HG03175 (cell line): ENCODE data around the gene APEX1.
"Not testable (repeated sequence)": the region's sequence is repeated elsewhere in the genome, so short reads cannot be mapped to it uniquely, and the experiment has no call there.

Experiments used
- ATAC-seq: cut with Tn5 transposase; IDR thresholded peaks from one replicate; pipeline ENCODE4 v1.9.1; 2021; ENCODE audit warnings: mild to moderate bottlenecking, moderate library complexity; ENCODE audit not compliant: unreplicated experiment

The APEX1 gene

DNA sequence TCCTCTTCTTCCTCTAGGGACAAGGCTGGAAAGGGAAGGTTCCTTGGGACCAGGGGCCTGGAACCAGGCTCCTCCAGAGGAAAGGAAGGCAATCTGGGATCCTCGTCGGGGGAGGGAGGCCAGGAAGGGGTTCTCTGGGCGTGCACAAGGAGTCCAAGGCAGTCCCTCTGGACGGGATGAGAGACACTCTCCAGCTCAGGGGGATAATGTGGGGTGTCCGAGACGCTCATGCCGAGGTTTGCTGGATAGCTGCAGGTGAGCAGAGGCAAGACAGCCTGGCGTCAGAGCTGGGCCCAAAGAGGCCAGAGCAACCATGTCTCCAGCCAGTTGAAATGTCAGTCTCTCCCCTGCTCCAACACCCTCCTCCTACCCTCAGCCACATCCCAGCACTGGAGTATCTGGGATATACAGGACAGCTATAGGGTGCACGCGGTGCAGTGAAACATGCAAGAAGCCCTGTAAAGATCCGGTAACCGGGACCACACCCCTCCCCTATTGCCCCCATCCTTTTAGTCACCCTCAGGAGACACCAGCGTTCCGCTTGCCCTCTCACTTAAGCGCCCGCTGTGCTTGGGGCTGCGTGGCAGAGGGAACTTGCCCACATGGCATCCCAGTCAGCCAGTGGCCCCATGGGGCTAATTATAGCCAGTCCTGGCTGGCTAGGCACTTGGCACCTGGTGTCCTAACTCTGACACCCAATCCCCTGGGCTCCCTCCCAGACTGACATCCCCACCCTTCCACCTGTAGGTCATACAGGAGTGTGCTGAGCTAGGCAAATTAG, 19.3 kb upstream of the APEX1 start, which contains the start of gene KLHL33:
KLHL33 (minus strand) TSS at position 585 of the 781 bp plus-strand sequence; CDS start at position 230, 355 bp downstream.
- ATAC-seq = no peak

- no peak for ATAC-seq
Measured at GRCh38 chr14:20436363-20436755, 18.7 kb upstream of the APEX1 start.

DNA sequence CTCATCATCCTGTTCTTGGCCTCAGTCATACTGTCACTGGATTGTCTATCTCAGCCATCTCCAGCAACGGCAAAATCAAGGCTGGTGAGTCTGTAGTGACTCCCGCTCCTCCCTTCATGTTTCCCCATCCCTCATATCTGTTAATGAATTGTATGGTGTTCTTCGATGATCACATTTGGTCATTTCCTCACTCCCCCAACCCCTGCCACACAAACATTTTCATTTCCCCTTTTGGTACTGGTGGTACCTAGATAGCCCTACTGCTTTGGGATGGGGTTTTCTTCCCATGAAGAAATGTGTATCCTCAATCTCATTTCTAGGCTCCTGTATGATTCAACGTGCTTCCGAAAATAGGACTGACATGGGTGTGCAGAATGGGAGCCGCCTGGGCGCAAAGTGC, 16.4 kb upstream of the APEX1 start:
- ATAC-seq = peak; percentile 64

DNA sequence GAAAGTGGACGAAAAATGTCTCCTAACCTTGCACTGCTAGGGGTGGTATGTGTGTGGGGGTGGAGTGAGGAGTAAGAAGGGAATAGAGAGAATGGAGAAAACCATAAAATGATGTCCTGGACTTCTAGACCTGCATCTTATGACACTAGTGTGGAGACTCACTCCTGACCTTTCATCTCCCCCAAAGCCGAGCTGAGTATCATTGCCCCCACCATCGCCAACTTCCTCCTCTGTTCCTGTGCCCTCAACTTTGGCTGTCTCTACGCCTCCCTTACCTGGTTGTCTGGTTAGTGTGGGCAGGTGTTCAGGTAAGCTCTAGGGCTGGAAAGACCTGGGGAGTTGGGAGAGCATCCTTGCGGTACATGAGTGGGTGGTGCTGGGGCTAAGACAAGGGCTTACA, 14.6 kb upstream of the APEX1 start:
- no peak for ATAC-seq

- ATAC-seq = no peak
Measured at GRCh38 chr14:20440882-20441281, 14.1 kb upstream of the APEX1 start.

DNA sequence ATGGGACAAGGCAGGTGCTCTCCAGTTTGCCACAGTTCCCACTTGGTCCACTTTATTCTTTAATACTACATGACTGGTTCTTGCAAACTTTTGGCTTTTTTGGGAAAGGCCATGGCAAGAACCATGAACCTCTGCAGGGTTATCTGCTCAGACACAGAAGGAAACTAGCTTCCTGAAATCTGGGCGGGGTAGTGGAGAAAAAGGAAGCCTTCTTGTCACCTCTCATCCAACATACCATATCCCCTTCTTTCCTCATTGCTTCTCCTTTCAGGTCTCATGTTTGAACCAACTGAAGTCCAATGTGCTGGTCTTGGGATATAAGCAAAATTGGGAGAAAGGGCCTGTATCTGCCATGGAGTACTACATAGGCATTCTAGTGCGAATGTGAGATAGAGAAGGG, 13.6 kb upstream of the APEX1 start:
- no peak for ATAC-seq

- not testable (repeated sequence) for ATAC-seq
Measured at GRCh38 chr14:20443650-20444049, 11.4 kb upstream of the APEX1 start.

DNA sequence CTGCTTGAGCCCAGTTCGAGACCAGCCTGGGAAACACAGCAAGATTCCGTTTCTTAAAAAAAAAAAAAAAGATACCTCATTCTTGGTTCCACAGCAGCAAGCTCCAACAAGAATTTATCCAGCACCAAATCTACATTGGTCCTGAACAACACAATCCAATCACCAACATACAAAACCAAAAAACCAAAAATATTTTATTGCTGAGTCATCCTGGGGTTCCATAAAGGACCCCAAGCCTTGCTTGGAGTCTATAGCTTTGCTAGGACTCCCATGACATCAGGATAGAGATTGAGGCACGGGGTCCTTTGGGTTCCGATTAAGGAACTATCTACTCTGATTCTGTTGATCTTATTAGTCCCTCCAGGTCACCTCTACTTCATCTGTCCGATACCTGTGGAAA, 8.1 kb upstream of the APEX1 start:
- no peak for ATAC-seq

DNA sequence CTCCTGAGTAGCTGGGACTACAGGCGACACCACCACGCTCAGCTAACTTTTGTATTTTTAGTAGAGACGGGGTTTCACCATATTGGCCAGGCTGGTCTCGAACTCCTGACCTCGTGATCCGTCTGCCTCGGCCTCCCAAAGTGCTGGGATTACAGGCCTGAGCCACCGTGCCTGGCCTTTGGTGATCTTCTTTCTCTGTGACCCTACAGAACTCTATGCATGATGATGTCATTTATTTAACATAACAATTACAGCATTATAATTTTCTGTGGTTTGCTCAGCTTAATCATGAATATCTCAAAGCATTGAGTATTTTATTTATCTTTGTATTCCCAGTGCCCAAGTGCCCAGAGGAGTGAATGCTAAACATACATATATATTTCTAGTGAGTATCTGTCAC, 2.2 kb upstream of the APEX1 start:
- not testable (repeated sequence) for ATAC-seq

DNA sequence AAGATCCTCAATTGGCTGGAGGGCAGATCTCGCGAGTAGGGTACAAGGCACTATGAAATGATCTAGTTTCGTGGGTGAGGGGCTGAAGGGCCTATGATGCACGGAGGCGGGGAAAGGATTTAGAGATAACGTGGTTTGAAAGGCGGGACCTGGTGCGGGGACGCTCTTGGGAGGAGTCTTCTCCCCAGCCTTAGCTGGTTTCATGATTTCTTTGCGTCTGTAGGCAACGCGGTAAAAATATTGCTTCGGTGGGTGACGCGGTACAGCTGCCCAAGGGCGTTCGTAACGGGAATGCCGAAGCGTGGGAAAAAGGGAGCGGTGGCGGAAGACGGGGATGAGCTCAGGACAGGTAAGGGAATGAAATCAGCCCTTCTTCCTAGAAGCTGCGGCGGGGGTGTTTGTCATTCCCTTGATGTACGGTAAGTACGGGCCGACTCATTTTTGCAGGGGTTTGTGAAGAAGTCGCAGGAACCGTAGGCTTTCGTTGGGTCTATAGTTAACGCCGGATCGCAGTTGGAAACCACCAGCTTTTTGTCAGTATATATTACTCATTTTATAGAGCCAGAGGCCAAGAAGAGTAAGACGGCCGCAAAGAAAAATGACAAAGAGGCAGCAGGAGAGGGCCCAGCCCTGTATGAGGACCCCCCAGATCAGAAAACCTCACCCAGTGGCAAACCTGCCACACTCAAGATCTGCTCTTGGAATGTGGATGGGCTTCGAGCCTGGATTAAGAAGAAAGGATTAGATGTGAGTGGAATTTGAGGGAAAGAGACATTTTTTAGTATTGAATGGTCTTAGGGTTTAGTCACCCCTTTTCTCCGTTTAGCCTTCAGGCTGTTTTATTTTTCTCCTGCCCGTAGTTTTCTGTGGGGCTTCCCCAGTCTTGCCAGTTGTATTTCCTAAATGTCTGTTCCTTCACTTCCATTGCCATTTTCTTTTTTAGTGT, 602 bp downstream of the APEX1 start:
- peak; percentile 58 for ATAC-seq

GRCh38 chr14:20456971-20457370, 1.9 kb downstream of the APEX1 start:
- no peak for ATAC-seq

- ATAC-seq = no peak
Measured at GRCh38 chr14:20458031-20458789, 3.2 kb downstream of the APEX1 start.

DNA sequence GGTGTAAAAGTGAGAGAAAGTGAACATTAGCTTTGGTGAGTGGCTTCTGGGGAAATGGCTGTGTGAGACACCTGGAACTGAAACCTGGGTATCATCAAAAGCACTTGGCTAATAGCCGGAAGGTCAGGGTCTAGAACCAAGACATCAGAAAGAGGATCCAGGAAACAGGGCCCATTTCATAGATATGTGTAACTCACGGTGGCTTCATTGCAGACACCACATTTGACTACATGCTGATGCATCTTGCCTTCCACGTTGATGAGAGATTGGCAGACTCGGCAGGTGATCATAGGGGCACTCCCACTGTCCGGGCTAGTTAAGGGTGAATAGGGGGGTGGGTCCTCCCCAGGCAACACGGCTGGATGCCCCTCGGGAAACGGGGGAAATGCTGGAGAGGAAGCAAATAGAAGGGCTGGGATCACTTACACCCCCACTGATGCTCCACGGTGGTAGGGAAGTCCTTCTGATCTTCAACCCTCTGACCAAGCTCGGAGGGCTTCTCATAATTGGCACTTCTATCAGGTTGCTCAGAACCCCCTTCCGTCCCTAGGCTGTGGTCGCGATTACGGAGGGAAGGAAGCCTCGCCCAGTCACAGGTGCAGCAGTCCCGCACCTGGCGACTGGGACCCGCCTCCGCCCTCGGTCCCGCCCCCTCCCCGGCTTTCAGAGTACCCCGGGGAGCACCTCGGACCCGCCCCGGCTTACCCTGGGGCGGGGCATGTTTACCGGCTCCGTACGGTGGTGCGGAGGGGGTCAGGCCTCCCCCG, 5.6 kb downstream of the APEX1 start:
- ATAC-seq = peak; percentile 12

DNA sequence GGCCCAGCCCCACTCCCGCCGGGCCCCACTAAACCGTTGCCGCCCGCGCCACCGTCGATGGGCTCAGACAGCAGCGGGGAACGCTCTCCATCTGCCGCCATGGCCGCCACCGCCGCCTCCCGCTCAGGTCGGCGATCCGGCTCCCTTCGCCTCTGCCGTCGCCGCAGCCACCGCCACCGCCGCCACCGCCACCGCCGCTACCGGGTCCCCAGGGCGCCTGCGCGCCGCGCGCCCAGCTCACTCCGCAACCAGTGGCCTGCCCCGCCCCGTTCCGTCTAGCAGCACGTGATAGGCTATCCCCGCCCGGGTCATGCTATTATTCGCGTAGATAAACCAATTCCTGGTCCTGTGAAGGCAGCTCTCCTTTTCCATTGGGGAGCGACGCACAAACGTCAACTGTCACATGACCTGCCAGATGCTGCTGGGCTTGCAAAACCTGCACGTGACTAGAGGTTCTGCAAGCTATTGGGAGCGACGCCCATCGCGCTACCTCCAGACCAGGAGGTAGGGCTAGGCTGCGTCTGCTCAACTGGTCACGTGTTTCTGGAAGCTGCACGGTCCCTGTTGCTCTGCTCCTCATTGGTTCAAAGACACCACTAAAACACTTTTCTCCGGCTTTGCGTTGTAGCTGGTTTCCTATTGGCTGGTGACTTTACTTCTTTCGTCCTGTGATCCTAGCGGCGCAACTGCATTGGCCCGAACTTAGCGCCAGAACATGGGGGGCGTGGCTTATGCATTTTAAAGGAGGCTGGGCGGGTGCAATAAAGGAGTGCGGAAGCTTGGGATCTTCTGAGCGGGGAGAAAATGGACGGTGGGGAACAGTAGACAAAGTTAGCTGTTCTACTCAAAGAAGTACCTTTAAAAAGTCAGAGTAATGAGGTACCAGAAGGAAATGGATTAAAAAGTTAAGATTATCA, 6.5 kb downstream of the APEX1 start, which contains the start of gene PIP4P1:
PIP4P1 (minus strand) TSS at position 210 of the 917 bp plus-strand sequence; CDS start at position 101, 109 bp downstream.
- ATAC-seq = peak; percentile 93

GRCh38 chr14:20468764-20469241, 13.8 kb downstream of the APEX1 start:
- no peak for ATAC-seq

- peak; percentile 94 for ATAC-seq
Measured at GRCh38 chr14:20469242-20469889, 14.3 kb downstream of the APEX1 start, which contains the start of gene PNP. PNP (plus strand) TSS chr14:20469406; CDS start chr14:20469525, 119 bp downstream.

GRCh38 chr14:20469890-20470602, 15.0 kb downstream of the APEX1 start:
- peak; percentile 25 for ATAC-seq

GRCh38 chr14:20470603-20470901, 15.5 kb downstream of the APEX1 start:
- no peak for ATAC-seq
